ENCODE data around the gene RNF150. TPM values are rescaled to one million over a fixed set of nuclear protein-coding genes. Genes with fewer than 3 reads are reported as not detected.

Gene RNF150
- total RNA-seq, 1 donor from 2014 or later, result not detected

DNA sequence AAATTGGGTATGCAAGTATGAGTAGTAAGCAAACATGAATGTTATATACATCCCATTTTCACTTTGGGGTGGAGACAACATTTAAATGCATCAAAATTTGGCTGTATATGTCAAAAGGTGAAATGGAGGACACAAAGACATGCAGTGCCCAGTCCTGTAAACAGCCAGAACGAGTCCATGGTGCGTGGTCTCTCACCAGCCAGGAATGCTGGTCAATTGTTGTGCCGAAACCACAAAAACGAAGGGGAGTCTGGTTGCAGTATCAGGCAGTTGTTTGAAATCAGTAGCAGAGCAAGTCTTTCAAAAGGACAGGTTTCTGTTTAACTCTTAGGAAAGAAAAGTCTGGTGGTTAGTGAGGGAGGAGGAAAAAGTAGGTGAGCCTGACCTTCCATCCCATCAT lies 22.3 kb upstream of the RNF150 start:
- DNase-seq, result no peak
- intact Hi-C loops (cut with micrococcal nuclease), result no loop called here
- Mint-ChIP-seq H3K27me3 (peaks cover 10% of the 10 kb centered on the region), H3K4me3 (no peak overlapping the region), H3K36me3 (ENCODE audit: low read depth) (no peaks in the 10 kb centered on the region), H3K4me1 (no peaks in the 10 kb centered on the region), H3K9me3 (no peaks in the 10 kb centered on the region), H3K27ac (no peak overlapping the region)
- TF ChIP-seq, protein P1, sequence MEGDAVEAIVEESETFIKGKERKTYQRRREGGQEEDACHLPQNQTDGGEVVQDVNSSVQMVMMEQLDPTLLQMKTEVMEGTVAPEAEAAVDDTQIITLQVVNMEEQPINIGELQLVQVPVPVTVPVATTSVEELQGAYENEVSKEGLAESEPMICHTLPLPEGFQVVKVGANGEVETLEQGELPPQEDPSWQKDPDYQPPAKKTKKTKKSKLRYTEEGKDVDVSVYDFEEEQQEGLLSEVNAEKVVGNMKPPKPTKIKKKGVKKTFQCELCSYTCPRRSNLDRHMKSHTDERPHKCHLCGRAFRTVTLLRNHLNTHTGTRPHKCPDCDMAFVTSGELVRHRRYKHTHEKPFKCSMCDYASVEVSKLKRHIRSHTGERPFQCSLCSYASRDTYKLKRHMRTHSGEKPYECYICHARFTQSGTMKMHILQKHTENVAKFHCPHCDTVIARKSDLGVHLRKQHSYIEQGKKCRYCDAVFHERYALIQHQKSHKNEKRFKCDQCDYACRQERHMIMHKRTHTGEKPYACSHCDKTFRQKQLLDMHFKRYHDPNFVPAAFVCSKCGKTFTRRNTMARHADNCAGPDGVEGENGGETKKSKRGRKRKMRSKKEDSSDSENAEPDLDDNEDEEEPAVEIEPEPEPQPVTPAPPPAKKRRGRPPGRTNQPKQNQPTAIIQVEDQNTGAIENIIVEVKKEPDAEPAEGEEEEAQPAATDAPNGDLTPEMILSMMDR (IDR thresholded peaks at IDR 0.05), result no peak
- CTCF ChIA-PET, result no interaction called here
- no peak for ATAC-seq (ENCODE audit: low read depth)
- POLR2A ChIA-PET, result no interaction called here

DNA sequence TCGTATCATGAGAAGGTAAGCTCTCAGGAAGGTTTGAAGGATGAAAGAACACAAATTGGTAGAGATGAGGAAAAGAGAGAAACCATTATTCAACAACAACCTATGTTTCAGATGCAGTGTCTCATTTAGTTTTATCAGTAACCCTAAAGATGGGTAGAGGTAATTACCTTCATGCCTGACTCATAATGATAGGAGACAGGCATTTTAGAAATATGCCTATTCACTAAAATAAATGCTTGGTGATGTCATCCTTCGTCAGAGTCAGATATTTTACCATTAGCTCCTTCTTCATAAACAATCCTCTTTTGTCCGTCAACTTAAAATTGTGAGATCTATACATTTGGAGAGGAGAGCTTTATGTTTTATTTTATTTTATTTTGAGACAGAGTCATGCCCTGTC lies 21.5 kb upstream of the RNF150 start:
- DNase-seq, result no peak

DNA sequence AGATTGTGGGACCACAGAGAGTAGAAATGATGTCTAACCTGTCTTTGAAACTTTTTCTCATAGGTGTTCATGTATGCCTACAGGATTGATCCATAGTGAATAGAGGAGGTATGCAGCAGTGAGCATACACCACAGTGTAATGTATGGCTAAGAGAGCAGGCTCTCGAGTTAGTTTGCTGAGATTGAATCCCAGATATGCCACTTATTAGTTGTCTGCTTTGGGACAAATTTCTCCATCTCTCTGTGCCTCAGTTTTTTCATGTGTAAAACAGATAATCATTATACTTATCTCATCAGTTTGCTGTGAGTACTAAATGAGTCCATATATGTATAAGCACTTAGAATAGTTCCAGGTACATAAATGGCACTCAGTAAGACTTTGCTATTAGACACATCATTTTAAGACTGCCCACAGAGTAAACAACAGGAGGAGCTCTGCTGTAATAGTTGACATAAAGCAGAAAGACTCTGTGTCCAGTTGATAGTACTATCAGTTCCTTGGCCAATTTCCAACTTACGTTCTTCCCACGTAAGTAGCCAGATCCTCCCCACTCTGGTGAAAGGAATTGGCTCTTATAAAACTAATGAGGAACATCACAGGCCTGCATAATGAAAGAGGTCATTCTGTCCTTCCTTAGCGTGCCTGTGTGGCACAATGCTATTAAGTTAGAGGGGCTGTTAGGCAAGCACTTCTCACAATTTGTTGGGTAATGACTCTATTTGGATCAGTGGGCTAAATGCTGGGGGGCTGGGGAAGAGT lies 20.7 kb upstream of the RNF150 start:
- Mint-ChIP-seq H3K27me3 (peaks cover 10% of the 10 kb centered on the region), H3K27ac (no peak overlapping the region), H3K4me3 (no peak overlapping the region), H3K36me3 (ENCODE audit: low read depth) (no peaks in the 10 kb centered on the region), H3K9me3 (no peaks in the 10 kb centered on the region), H3K4me1 (no peaks in the 10 kb centered on the region)
- intact Hi-C loops (cut with micrococcal nuclease), result no loop called here
- no peak for ATAC-seq (ENCODE audit: low read depth)
- no peak for DNase-seq
- TF ChIP-seq, protein P1 (IDR thresholded peaks at IDR 0.05), result no peak
- ChIA-PET CTCF (no interaction called here), POLR2A (no interaction called here)

More for the DNA sequence above, 21.5 kb upstream of the RNF150 start:
- TF ChIP-seq, protein P1 (IDR thresholded peaks at IDR 0.05), result no peak
- Mint-ChIP-seq H3K27ac (no peak overlapping the region), H3K9me3 (no peaks in the 10 kb centered on the region), H3K4me3 (no peak overlapping the region), H3K36me3 (ENCODE audit: low read depth) (no peaks in the 10 kb centered on the region), H3K27me3 (peaks cover 10% of the 10 kb centered on the region), H3K4me1 (no peaks in the 10 kb centered on the region)
- POLR2A ChIA-PET, result no interaction called here
- intact Hi-C loops (cut with micrococcal nuclease), result no loop called here
- CTCF ChIA-PET, result no interaction called here
- ATAC-seq (ENCODE audit: low read depth), result no peak

DNA sequence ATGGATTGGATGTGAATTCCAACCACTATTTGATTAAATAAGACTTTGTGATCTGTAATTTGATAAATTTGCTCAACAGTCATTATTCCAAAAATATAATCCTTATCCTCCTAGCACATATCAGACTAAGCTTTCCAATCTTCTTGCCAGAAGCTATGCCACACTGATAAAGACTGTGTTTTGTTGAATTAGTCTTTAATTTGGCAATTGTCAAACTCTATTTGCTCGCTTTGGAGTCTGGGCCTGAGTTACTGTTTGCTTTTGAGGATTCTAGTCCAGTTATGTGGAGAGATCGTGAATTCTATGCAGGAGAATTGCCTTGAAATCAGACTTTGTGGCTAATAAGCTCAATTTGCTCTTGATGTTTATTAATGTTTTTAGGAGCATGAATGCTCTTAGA lies 10.9 kb upstream of the RNF150 start:
- intact Hi-C loops (cut with micrococcal nuclease), result no loop called here
- Mint-ChIP-seq H3K4me1 (no peaks in the 10 kb centered on the region), H3K36me3 (ENCODE audit: low read depth) (no peaks in the 10 kb centered on the region), H3K27ac (no peak overlapping the region), H3K4me3 (no peak overlapping the region), H3K9me3 (no peaks in the 10 kb centered on the region), H3K27me3 (peaks cover 3% of the 10 kb centered on the region)
- DNase-seq (no peak), ATAC-seq (ENCODE audit: low read depth) (no peak)
- TF ChIP-seq, protein P1 (IDR thresholded peaks at IDR 0.05), result no peak
- ChIA-PET POLR2A (no interaction called here), CTCF (no interaction called here)

DNA sequence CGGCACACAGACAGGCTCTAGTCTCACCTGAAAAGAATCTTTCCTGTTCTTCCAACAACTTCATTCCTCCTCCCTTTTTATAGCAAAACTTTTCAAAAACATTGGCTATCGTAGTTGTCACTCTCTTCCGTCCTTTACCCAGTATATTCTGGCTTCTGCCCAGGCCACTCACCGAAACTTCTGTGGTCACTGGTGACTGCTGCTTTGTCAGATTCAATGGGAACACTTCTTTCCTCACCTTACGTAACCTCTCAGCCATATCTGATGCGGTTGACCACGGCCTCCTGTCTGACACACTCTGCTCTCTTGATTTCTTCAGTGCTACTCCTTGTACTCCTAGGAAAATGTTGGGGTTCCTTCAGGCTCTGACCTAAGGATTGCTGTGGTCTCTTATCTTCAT lies 9.2 kb upstream of the RNF150 start:
- ChIA-PET POLR2A (no interaction called here), CTCF (no interaction called here)
- Mint-ChIP-seq H3K4me1 (no peaks in the 10 kb centered on the region), H3K36me3 (ENCODE audit: low read depth) (no peaks in the 10 kb centered on the region), H3K4me3 (no peak overlapping the region), H3K27ac (no peak overlapping the region), H3K9me3 (no peaks in the 10 kb centered on the region), H3K27me3 (peaks cover 6% of the 10 kb centered on the region)
- ATAC-seq (ENCODE audit: low read depth) (no peak), DNase-seq (no peak)
- intact Hi-C loops (cut with micrococcal nuclease), result no loop called here
- TF ChIP-seq, protein P1 (IDR thresholded peaks at IDR 0.05), result no peak

Data from activated B cell treated with CpG ODN at 0.5 μM for 24 hours (primary cell).